Measurements from ENCODE around the gene EOLA1. TPM values are rescaled to one million over a fixed set of nuclear protein-coding genes. Genes with fewer than 3 reads are reported as not detected.

The EOLA1 gene
- total and polyA plus RNA-seq, 2 experiments from 2014 or later, result 2.5 to 3.3 TPM

- TF ChIP-seq EZH2phosphoT487 (IDR thresholded peaks at IDR 0.05; ENCODE audit: unreplicated experiment), result no peak
Measured at GRCh38 chrX:149497054-149497453, 43.8 kb upstream of the EOLA1 start (continued).

GRCh38 chrX:149497626-149498025 lies 43.2 kb upstream of the EOLA1 start:
- H3K36me3 Mint-ChIP-seq (ENCODE audit: low read depth), result peaks cover 28% of the 10 kb centered on the region; the same call in 2 of the 3 replicates
- Histone ChIP-seq H4K20me1 (replicated peaks; ENCODE audit: insufficient read depth) (no peaks in the 10 kb centered on the region), H3F3A (replicated peaks; ENCODE audit: low read depth) (no peaks in the 10 kb centered on the region), H3K4me3 (no peak overlapping the region), H3K9me2 (ENCODE audit: insufficient read depth) (no peaks in the 10 kb centered on the region), H3K4me2 (no peak overlapping the region), H2AFZ (no peak overlapping the region), H3K27ac (ENCODE audit: low read depth) (no peak overlapping the region), H3K27me3 (ENCODE audit: insufficient read depth) (no peaks in the 10 kb centered on the region), H3K79me2 (replicated peaks; ENCODE audit: insufficient read depth) (no peaks in the 10 kb centered on the region), H3K36me3 (ENCODE audit: insufficient read depth) (no peaks in the 10 kb centered on the region; the same call in 1 of the 2 replicates), H3K4me1 (ENCODE audit: insufficient read depth) (no peaks in the 10 kb centered on the region)
- no peak for ATAC-seq
- no peak overlapping the region for H3K27ac Mint-ChIP-seq
- peaks cover 3% of the 10 kb centered on the region for H3K27me3 Mint-ChIP-seq (ENCODE audit: insufficient read depth, low read depth, poor library complexity)
- H3K4me3 Mint-ChIP-seq, result no peak overlapping the region
- TF ChIP-seq CREB1 (CRISPR knock-in tag; IDR thresholded peaks at IDR 0.05; ENCODE audit: low read depth) (no peak), ZNF331 (CRISPR knock-in tag; IDR thresholded peaks at IDR 0.05; ENCODE audit: low read depth) (no peak), CTCF (conservative IDR thresholded peaks at IDR 0.05; ENCODE audit: low read depth in 2 of 2) (no peak), REST (IDR thresholded peaks at IDR 0.05; ENCODE audit: unreplicated experiment) (no peak), STAT1 (IDR thresholded peaks at IDR 0.05; ENCODE audit: unreplicated experiment) (no peak), EZH2 (IDR thresholded peaks at IDR 0.05; ENCODE audit: low read depth, unreplicated experiment) (no peak), JUNB (IDR thresholded peaks at IDR 0.05; ENCODE audit: unreplicated experiment) (no peak), POLR2AphosphoS5 (IDR thresholded peaks at IDR 0.05; ENCODE audit: low read depth) (no peak), ETS1 (IDR thresholded peaks at IDR 0.05) (no peak), ZNF114 (CRISPR knock-in tag; IDR thresholded peaks at IDR 0.05) (no peak), ZNF462 (CRISPR knock-in tag; IDR thresholded peaks at IDR 0.05) (no peak), EZH2phosphoT487 (IDR thresholded peaks at IDR 0.05; ENCODE audit: unreplicated experiment) (no peak)
- DNase-seq (ENCODE audit: low spot score), result no peak
- H3K4me1 Mint-ChIP-seq, result no peaks in the 10 kb centered on the region
- H3K9me3 Mint-ChIP-seq, result no peaks in the 10 kb centered on the region

All from GM23338 (cell line).